Measurements from ENCODE around the gene SCARB1.

The SCARB1 gene

DNA sequence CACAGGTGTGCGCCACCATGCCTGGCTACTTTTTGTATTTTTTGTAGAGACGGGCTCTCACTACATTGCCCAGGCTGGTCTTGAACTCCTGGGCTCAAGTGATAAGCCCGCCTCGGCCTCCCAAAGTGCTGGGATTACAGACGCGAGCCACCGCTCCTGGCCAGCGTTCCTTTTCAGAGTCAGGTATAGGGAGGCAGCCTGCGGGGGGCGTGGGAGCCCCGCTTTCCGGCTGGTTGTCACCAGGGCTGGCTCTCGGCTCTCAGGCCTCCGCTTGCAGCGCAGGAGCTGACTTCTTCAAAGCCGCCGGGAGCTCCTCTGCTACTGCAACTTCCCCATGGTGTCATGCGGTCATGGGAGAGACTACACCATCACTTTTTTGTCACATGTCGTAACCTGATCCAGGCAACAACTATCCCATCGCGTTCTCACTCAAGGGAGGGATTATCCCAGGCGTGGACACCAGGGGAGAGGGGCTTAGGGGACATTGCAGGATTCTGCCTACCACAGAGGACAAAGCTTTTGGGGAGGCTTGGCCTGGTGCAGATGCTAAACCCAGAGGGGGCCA lies 129.4 kb downstream of the SCARB1 start:
- DNase-seq (ENCODE audit: low read depth in 4 of 4, low spot score in 1 of 4), result no peak

GRCh38 chr12:124733086-124733485 lies 130.6 kb downstream of the SCARB1 start:
- no peak for DNase-seq (ENCODE audit: low read depth in 4 of 4, low spot score in 1 of 4)

GRCh38 chr12:124732275-124733075 lies 131.2 kb downstream of the SCARB1 start:
- no peak for DNase-seq (ENCODE audit: low read depth in 4 of 4, low spot score in 1 of 4)

- DNase-seq (ENCODE audit: low read depth in 4 of 4, low spot score in 1 of 4), result no peak
Measured at GRCh38 chr12:124731869-124732268, 131.8 kb downstream of the SCARB1 start.

DNA sequence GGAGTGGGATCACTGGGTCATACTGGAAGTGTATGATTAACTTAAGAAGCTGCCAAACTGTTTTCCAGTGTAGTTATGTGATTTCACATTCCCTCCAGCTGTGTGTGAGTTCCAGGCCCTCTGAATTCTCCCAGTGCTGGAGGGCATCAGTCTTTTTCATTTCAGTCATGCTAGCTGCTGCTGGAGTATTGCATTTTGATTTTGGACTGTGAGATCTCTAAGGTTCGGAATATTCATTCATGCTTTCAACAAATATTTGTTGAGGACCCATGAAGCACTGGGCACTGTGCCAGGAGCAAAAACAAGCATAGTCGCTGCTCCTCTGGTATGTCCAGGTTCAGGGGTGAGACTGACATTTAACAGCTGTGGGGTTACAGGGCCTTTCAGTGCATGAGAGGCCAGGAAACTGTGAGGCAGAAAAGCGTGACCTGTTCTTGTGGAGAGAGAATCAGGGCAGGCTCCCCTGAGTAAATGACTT lies 133.2 kb downstream of the SCARB1 start:
- no peak for DNase-seq (ENCODE audit: low read depth in 4 of 4, low spot score in 1 of 4)

DNA sequence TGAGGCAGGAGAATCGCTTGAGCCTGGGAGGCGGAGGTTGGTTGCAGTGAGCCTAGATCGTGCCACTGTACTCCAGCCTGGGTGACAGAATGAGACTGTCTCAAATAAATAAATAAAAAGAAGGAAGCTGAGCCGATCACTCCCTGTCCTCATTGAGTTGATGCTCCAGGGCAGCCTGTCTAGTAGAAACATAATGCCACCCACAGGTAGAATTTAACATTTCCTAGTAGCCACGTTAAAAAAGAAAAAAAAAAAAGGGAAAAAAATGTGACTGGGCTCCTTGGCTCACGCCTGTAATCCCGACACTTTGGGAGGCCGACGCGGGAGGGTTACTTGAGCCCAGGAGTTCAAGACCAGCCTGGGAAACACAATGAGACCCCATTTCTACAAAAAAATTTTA lies 135.7 kb downstream of the SCARB1 start:
- DNase-seq (ENCODE audit: low read depth in 4 of 4, low spot score in 1 of 4), result no peak

DNA sequence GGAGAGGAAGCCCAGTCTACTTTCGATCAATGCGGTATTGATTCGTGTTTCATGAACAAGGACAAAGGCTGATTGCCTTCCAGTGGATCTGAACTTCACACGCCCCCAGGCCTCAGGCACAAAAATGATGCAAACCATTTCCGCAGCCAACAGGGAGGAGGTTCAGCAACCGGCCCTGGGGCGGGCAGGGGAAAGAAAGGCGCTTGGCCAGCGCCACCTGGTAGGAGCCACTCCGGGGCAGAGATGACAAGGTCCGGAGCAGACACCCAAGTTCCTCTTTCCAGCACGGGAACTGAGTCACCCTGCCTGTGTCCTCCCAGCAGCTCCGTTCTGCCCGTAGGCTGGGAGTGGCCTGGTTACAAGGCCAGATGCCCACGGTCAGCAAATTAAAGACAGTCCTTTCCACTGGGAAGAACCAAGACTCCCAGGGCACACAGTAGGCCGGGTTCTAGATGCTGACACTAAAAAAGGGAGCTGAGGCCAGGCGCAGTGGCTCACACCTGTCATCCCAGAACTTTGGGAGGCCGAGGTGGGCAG lies 136.3 kb downstream of the SCARB1 start:
- no peak for DNase-seq (ENCODE audit: low read depth in 4 of 4, low spot score in 1 of 4)

Measured in stimulated activated CD4-positive, alpha-beta T cell treated with anti-CD3 and anti-CD28 coated beads, Interleukin-1b, Interleukin-23, amount 100 ng/mL, for 24 hours (primary cell).